Measurements from ENCODE around the gene RNF41. TPM values are rescaled to one million over a fixed set of nuclear protein-coding genes. Genes with fewer than 3 reads are reported as not detected.
A peak's percentile ranks its signal among the peaks of the same experiment; 100 is the strongest.

Gene RNF41
- total and polyA plus RNA-seq, 2 of the 13 experiments (the other 11 are each of a cell fraction or from before 2014, with no cell fraction given): 27.1 to 39.4 TPM

DNA sequence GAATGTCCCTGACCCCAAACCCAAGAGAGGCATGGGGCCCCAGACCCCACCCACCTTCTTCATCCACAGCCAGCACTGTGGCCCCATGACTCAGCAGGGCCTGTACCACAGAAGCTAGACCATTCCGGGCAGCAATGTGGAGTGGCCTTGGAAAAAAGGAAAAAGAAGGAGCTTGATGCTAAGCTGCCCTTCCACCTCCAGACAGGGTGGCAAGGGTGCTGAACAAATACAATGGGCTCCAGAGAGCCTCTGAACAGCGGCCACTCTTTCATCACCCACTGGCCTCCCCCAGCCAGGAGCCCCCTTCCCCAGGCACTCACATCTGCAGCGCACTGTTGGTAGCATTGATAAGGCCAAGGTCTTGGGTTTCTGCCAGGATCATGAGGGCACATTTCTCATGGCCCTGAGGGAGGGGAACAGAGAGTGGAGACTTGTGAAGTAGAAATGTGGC is 22.0 kb upstream of the RNF41 start:
- H3K4me1 ChIP-seq (ENCODE audit: insufficient read depth, low read length): peaks cover 26% of the 10 kb centered on the region
- H3K9ac ChIP-seq (ENCODE audit: insufficient read depth, low read depth, low read length): 0 out of 2 replicates have a peak overlapping the region, but pooled peaks have one; percentile 11
- FAIRE-seq (no peak), DNase-seq (ENCODE audit: low spot score) (peak; percentile 41), ATAC-seq (no peak)
- H3K36me3 ChIP-seq (replicated peaks in 1 of 2; ENCODE audit: control insufficient read depth in 1 of 2, insufficient read depth in 2 of 2, low read length in 2 of 2): peaks cover 32 to 61% of the 10 kb centered on the region in 2 experiments
- TF ChIP-seq GTF2F1 (IDR thresholded peaks at IDR 0.05; ENCODE audit: low read length) (no peak), JARID2 (CRISPR knock-in tag; IDR thresholded peaks at IDR 0.05; ENCODE audit: insufficient replicate concordance) (no peak), PATZ1 (CRISPR knock-in tag; IDR thresholded peaks at IDR 0.05) (peak; percentile 75; the same call in 1 of the 2 replicates), NONO (IDR thresholded peaks at IDR 0.05) (no peak), NONO (CRISPR knock-in tag; conservative IDR thresholded peaks at IDR 0.05) (no peak), CSRNP2 (CRISPR knock-in tag; conservative IDR thresholded peaks at IDR 0.05; ENCODE audit: low read depth) (no peak), ZBTB33 (CRISPR knock-in tag; IDR thresholded peaks at IDR 0.05) (peak; percentile 82), NCOR1 (IDR thresholded peaks at IDR 0.05; ENCODE audit: borderline replicate concordance, low read length) (no peak), NFKBIZ (CRISPR knock-in tag; IDR thresholded peaks at IDR 0.05) (no peak), MAFK (conservative IDR thresholded peaks at IDR 0.05 in 1 of 2, IDR thresholded peaks at IDR 0.05 in 1 of 2; ENCODE audit: low read length in 2 of 2) (no peak), SRSF9 (IDR thresholded peaks at IDR 0.05; ENCODE audit: borderline replicate concordance, insufficient read depth, low read depth, low read length, poor library complexity, severe bottlenecking) (no peak)
- intact Hi-C loops (cut with micrococcal nuclease; ENCODE audit: unreplicated experiment) (no loop called here), in situ Hi-C loops (cut with HindIII; ENCODE audit: extremely low pct_ligation_motif_present, low pct_unique_long_range_greater_than_20kb) (no loop called here)
- CTCF ChIA-PET (ENCODE audit: low intra/inter-chr PET ratio, low total read pairs): no interaction called here
- no TSS peak for BruUV-seq (replicated peaks)
- no peak overlapping the region for H3K27ac ChIP-seq (ENCODE audit: extremely low read length, insufficient read depth, low read length)
- no peaks in the 10 kb centered on the region; a peak in 1 of 5 replicates for H3K27me3 ChIP-seq (ENCODE audit: control insufficient read depth in 1 of 2, insufficient read depth in 2 of 2, low read length in 2 of 2)
- no peaks in the 10 kb centered on the region for H4K20me1 ChIP-seq (ENCODE audit: insufficient read depth, low read length)
- no peak overlapping the region for H2AFZ ChIP-seq (ENCODE audit: low read length)
- no peaks in the 10 kb centered on the region for H3K79me2 ChIP-seq (ENCODE audit: insufficient read depth, low read length)
- H3K4me2 ChIP-seq (ENCODE audit: low read depth, low read length): no peak overlapping the region
- POLR2A ChIA-PET: interaction anchor here (1.0 to 1.5 kb wide), 3 partner anchors 13 to 24 kb away, joined by 3 to 6 read pairs (median 5); partner anchors contain the start of gene RNF41
- H3K9me3 ChIP-seq (ENCODE audit: low read length): no peaks in the 10 kb centered on the region
- 70% methylated on average over 3 of the region's 3 CpGs for WGBS (ENCODE audit: low lambda C conversion rate)
- no peak overlapping the region for H3K4me3 ChIP-seq (replicated peaks in 1 of 3; ENCODE audit: insufficient read depth in 1 of 3, low read depth in 2 of 3, low read length in 3 of 3)

Measured in HepG2 (cell line).